Activated naive CD8-positive, alpha-beta T cell treated with anti-CD3 and anti-CD28 coated beads, Interleukin-2, amount 50 U/mL, for 24 hours (primary cell): ENCODE results near the gene FGD5.
A peak's percentile ranks its signal among the peaks of the same experiment; 100 is the strongest.

Experiments used
- ATAC-seq: fragments of 150-1000 bp; cut with Tn5 transposase; one replicate; pipeline ENCODE4 v1.10.0; 2021
- DNase-seq: peaks from one replicate; pipeline ENCODE4 v3.0.0; 2021
- H3K27ac Mint-ChIP-seq: one replicate; pipeline ENCODE4 v1.8.0; 2021; ENCODE audit warnings: mild to moderate bottlenecking, mixed read lengths
- H3K27me3 Mint-ChIP-seq: one replicate; pipeline ENCODE4 v1.8.0; 2021; ENCODE audit warnings: mixed read lengths
- H3K36me3 Mint-ChIP-seq: one replicate; pipeline ENCODE4 v1.8.0; 2021; ENCODE audit warnings: low read depth, mixed read lengths
- H3K4me1 Mint-ChIP-seq: one replicate; pipeline ENCODE4 v1.8.0; 2021; ENCODE audit warnings: mixed read lengths
- H3K4me3 Mint-ChIP-seq: one replicate; pipeline ENCODE4 v1.8.0; 2021; ENCODE audit warnings: mild to moderate bottlenecking, moderate library complexity, mixed read lengths
- H3K9me3 Mint-ChIP-seq: one replicate; pipeline ENCODE4 v1.8.0; 2021; ENCODE audit warnings: mixed read lengths

The FGD5 gene

GRCh38 chr3:14823910-14824629 is 5.3 kb downstream of the FGD5 start:
- Mint-ChIP-seq H3K9me3 (no peaks in the 10 kb centered on the region), H3K4me1 (peaks cover 4% of the 10 kb centered on the region), H3K27me3 (peaks cover 5% of the 10 kb centered on the region), H3K4me3 (no peak overlapping the region), H3K36me3 (no peaks in the 10 kb centered on the region), H3K27ac (no peak overlapping the region)
- no peak for ATAC-seq
- DNase-seq: no peak

GRCh38 chr3:14824646-14825045 is 5.9 kb downstream of the FGD5 start:
- H3K27ac Mint-ChIP-seq: no peak overlapping the region
- peaks cover 7% of the 10 kb centered on the region for H3K27me3 Mint-ChIP-seq
- no peaks in the 10 kb centered on the region for H3K36me3 Mint-ChIP-seq
- DNase-seq: no peak
- no peak for ATAC-seq
- H3K9me3 Mint-ChIP-seq: no peaks in the 10 kb centered on the region
- H3K4me1 Mint-ChIP-seq: peaks cover 4% of the 10 kb centered on the region
- no peak overlapping the region for H3K4me3 Mint-ChIP-seq

GRCh38 chr3:14826069-14826468 is 7.3 kb downstream of the FGD5 start:
- ATAC-seq: no peak
- Mint-ChIP-seq H3K36me3 (no peaks in the 10 kb centered on the region), H3K9me3 (no peaks in the 10 kb centered on the region), H3K4me1 (peaks cover 4% of the 10 kb centered on the region), H3K4me3 (no peak overlapping the region), H3K27me3 (peaks cover 7% of the 10 kb centered on the region), H3K27ac (no peak overlapping the region)
- DNase-seq: no peak

- Mint-ChIP-seq H3K4me1 (peaks cover 4% of the 10 kb centered on the region), H3K9me3 (no peaks in the 10 kb centered on the region), H3K4me3 (no peak overlapping the region), H3K27ac (no peak overlapping the region), H3K36me3 (no peaks in the 10 kb centered on the region), H3K27me3 (peaks cover 7% of the 10 kb centered on the region)
- no peak for DNase-seq
- no peak for ATAC-seq
These were observed 9.0 kb downstream of the FGD5 start for GRCh38 chr3:14827776-14828175.

GRCh38 chr3:14829811-14830210 is 11.0 kb downstream of the FGD5 start:
- Mint-ChIP-seq H3K36me3 (no peaks in the 10 kb centered on the region), H3K27ac (no peak overlapping the region), H3K9me3 (no peaks in the 10 kb centered on the region), H3K4me1 (peaks cover 1% of the 10 kb centered on the region), H3K4me3 (no peak overlapping the region), H3K27me3 (peaks cover 7% of the 10 kb centered on the region)
- ATAC-seq: no peak
- DNase-seq: no peak

GRCh38 chr3:14831916-14832450 is 13.2 kb downstream of the FGD5 start:
- peaks cover 7% of the 10 kb centered on the region for H3K27me3 Mint-ChIP-seq
- no peak overlapping the region for H3K4me3 Mint-ChIP-seq
- DNase-seq (no peak), ATAC-seq (no peak)
- no peaks in the 10 kb centered on the region for H3K9me3 Mint-ChIP-seq
- H3K36me3 Mint-ChIP-seq: no peaks in the 10 kb centered on the region
- no peaks in the 10 kb centered on the region for H3K4me1 Mint-ChIP-seq
- H3K27ac Mint-ChIP-seq: no peak overlapping the region

GRCh38 chr3:14832975-14833722 is 14.4 kb downstream of the FGD5 start:
- Mint-ChIP-seq H3K27me3 (peaks cover 3% of the 10 kb centered on the region), H3K9me3 (no peaks in the 10 kb centered on the region), H3K4me3 (no peak overlapping the region), H3K4me1 (no peaks in the 10 kb centered on the region), H3K27ac (no peak overlapping the region), H3K36me3 (no peaks in the 10 kb centered on the region)
- DNase-seq: no peak
- ATAC-seq: no peak

- ATAC-seq (no peak), DNase-seq (no peak)
- peaks cover 2% of the 10 kb centered on the region for H3K27me3 Mint-ChIP-seq
- no peaks in the 10 kb centered on the region for H3K4me1 Mint-ChIP-seq
- no peak overlapping the region for H3K27ac Mint-ChIP-seq
- no peak overlapping the region for H3K4me3 Mint-ChIP-seq
- no peaks in the 10 kb centered on the region for H3K9me3 Mint-ChIP-seq
- H3K36me3 Mint-ChIP-seq: no peaks in the 10 kb centered on the region
These were observed 15.4 kb downstream of the FGD5 start for GRCh38 chr3:14834121-14834520.

GRCh38 chr3:14834807-14835466 is 16.2 kb downstream of the FGD5 start:
- Mint-ChIP-seq H3K4me3 (no peak overlapping the region), H3K27me3 (no peaks in the 10 kb centered on the region), H3K9me3 (no peaks in the 10 kb centered on the region), H3K27ac (no peak overlapping the region), H3K4me1 (no peaks in the 10 kb centered on the region), H3K36me3 (no peaks in the 10 kb centered on the region)
- DNase-seq: no peak
- ATAC-seq: no peak

- Mint-ChIP-seq H3K9me3 (no peaks in the 10 kb centered on the region), H3K27me3 (no peaks in the 10 kb centered on the region), H3K4me3 (no peak overlapping the region), H3K36me3 (no peaks in the 10 kb centered on the region), H3K4me1 (no peaks in the 10 kb centered on the region), H3K27ac (no peak overlapping the region)
- DNase-seq (no peak), ATAC-seq (no peak)
These were observed 17.3 kb downstream of the FGD5 start for GRCh38 chr3:14836049-14836468.

- Mint-ChIP-seq H3K4me3 (no peak overlapping the region), H3K27ac (no peak overlapping the region), H3K36me3 (no peaks in the 10 kb centered on the region), H3K9me3 (no peaks in the 10 kb centered on the region), H3K27me3 (no peaks in the 10 kb centered on the region), H3K4me1 (no peaks in the 10 kb centered on the region)
- no peak for DNase-seq
- ATAC-seq: no peak
These were observed 18.6 kb downstream of the FGD5 start for GRCh38 chr3:14837186-14837877.

- Mint-ChIP-seq H3K4me1 (no peaks in the 10 kb centered on the region), H3K4me3 (no peak overlapping the region), H3K36me3 (no peaks in the 10 kb centered on the region), H3K27ac (no peak overlapping the region), H3K9me3 (no peaks in the 10 kb centered on the region), H3K27me3 (no peaks in the 10 kb centered on the region)
- ATAC-seq: no peak
- no peak for DNase-seq
These were observed 19.1 kb downstream of the FGD5 start for GRCh38 chr3:14837878-14838258.

- DNase-seq: no peak
- H3K4me1 Mint-ChIP-seq: no peaks in the 10 kb centered on the region
- no peak overlapping the region for H3K27ac Mint-ChIP-seq
- H3K4me3 Mint-ChIP-seq: no peak overlapping the region
- no peaks in the 10 kb centered on the region for H3K36me3 Mint-ChIP-seq
- ATAC-seq: peak; percentile 53
- no peaks in the 10 kb centered on the region for H3K9me3 Mint-ChIP-seq
- no peaks in the 10 kb centered on the region for H3K27me3 Mint-ChIP-seq
These were observed 20.5 kb downstream of the FGD5 start for GRCh38 chr3:14839236-14839635.

- H3K4me3 Mint-ChIP-seq: no peak overlapping the region
- no peaks in the 10 kb centered on the region for H3K36me3 Mint-ChIP-seq
- peaks cover 2% of the 10 kb centered on the region for H3K4me1 Mint-ChIP-seq
- ATAC-seq (no peak), DNase-seq (no peak)
- no peaks in the 10 kb centered on the region for H3K9me3 Mint-ChIP-seq
- no peaks in the 10 kb centered on the region for H3K27me3 Mint-ChIP-seq
- H3K27ac Mint-ChIP-seq: no peak overlapping the region
These were observed 23.1 kb downstream of the FGD5 start for GRCh38 chr3:14841836-14842235.
